CD4-positive, alpha-beta T cell treated with Interleukin-17A for 1 hour (primary cell): ENCODE results near the gene OSBPL1A.
A peak's percentile ranks its signal among the peaks of the same experiment; 100 is the strongest.
"Not testable (repeated sequence)": the region's sequence is repeated elsewhere in the genome, so short reads cannot be mapped to it uniquely, and the experiment has no call there.

ENCODE experiments used
- DNase-seq: peaks from one replicate; pipeline ENCODE4 v3.0.0-alpha.2; 2020

OSBPL1A gene

DNA sequence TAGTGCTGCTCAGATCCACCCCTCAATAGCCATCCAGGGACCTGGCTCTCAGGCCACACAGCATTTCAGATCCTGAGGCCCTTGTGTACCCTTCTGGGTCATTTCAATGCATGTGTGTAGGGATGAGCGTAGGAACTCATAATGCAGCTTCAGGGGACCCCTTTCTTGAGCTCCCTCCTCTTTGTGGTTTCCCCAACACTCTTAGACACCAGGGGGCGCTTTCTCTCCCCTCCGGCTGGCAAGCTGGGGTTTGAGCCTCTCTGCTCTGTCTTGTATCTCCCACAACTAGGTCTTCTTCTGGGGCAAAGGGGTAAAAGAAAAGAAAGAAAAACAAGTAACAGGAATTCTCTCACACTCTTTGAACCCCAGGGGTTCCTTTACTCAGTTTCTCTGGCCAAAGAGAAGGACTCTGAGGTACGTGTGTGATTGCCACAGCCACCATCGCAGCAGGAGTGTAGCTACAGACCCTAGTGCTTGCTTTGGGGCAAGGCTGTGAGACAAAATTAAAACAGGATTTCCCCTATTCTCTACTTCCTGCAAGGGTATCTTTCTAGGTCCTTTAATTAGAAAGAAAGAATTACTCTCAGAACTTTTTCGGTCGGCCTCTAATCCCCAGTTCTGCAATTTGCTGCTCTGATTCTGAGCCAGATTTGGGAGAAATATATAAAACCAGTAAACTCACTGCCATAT is 220.8 kb downstream of the OSBPL1A start:
- DNase-seq: peak; percentile 28

DNA sequence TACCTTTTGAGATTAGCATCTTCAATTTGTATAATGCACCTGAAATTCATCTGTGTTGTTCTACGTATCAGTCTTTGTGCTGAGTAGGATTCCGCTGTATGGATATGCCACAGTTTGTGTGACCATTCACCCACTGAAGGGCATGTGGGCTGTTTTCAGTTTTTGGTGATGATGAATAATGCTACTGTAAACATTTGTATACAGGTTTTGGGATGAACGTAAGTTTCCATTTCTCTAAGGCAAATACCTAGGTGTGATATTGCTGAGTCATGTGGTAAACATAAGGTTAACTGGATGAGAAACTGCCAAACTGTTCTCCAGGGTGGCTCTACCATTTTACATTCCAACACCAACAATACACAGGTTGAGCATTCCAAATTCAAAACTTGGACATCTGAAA is 223.6 kb downstream of the OSBPL1A start:
- no peak for DNase-seq

DNA sequence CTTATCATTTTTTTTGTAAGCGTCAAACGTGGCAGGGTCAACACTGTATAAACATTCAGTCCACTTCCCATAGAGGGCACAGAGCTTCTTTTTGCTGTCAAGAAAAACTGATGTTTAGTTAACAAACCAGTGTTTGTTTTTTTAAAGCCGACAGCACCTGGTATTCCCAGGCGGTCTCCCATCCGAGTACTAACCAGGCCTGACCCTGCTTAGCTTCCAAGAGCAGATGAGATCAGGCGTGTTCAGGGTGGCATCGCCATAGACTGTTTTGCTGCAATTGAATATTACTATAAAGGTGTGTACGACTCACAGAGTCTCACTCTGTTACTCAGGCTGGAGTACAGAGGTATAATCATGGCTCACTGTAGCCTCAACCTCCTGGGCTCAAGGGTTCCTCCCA is 227.3 kb downstream of the OSBPL1A start:
- DNase-seq: no peak

DNA sequence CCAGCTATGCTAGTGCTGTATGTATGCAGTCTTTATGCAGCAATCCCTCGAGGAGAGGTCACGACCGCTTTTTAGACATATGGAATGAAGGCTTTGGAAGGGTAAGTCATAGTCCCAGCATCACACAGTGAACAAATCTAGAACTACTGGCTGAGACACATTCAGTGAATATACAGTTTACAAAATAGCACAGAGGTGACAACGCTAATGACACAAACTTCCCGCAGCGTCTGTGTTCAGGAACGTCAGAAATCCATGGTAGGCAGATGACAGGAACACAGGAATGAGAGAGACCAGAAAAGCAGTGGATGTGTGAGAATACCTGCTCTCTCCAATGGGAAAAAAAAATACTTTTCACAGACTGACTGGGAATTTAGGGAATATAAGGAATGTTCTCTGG is 229.1 kb downstream of the OSBPL1A start:
- DNase-seq: no peak

DNA sequence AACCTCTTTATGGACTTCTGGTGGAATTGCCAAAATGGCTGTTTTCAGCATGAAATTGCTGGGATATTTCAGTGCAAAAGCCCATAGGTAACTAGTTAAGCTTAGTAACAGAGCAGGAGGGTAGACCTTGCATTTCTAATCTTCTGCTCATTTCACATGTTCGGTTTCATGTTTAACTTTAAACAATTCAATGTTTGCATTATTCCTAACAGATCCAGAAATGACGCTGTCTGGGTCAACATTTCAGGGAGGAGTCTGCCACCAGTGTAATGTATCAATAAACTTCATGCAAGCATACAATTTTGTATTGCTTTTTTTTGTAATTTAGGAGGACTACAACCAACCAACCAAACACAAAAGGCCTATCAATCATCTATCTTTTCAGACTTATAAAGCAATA is 236.3 kb downstream of the OSBPL1A start:
- DNase-seq: no peak

DNA sequence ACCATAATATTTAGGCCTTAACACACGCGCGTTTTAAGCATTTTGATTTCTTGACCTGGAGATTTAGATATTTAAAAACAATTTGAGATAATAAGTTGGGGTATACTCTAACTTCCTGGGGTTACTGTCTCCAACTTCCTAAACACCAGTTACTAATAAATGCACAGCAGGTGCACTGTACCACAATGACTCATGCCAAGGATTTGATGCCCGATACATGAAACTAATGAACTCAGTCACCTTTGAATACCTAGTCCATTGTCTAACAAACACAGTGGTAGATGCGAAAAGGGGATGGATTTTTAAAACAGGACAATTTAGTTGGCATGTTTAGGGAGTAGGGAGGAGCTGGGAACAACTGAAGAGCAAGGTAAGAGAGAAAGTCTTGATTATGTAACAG is 237.5 kb downstream of the OSBPL1A start:
- DNase-seq: no peak

DNA sequence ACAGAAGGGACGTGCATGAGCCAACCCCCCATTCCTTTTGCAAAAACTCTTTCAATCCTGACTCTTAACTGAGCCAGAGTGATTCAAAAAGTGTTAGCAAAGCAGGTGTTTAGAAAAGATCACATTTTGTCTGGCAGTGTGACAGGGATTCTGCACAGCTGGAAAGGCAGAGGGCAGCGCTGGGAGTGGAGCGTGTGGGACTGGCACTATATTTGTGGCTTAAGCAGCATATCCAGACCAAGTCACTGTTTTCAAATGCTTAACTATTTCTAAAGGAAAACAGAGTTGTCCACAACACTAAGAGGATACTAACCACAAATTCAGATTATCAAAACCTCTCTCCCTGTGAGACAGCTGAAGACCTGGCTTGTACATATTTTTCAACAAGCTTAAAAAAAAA is 239.8 kb downstream of the OSBPL1A start:
- DNase-seq: no peak

DNA sequence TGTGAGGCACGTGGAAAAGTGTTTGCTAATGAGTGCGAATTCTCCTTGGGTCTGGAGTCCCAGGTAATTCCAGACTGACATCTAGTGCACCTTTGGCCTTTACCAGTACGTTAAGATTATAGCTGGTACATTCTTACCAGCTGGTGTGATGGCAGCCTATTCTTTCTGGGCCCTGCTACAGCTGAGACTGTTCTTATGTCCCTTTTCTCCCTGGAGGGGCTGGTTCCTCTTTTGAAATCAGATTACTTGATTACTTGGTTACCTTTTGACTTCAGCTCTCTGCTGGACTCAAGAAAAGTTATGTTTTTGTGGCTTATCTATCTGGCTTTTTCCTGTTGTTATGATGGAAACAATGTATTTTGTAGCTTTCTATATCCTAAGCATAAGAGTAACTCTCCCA is 244.2 kb downstream of the OSBPL1A start:
- no peak for DNase-seq

DNA sequence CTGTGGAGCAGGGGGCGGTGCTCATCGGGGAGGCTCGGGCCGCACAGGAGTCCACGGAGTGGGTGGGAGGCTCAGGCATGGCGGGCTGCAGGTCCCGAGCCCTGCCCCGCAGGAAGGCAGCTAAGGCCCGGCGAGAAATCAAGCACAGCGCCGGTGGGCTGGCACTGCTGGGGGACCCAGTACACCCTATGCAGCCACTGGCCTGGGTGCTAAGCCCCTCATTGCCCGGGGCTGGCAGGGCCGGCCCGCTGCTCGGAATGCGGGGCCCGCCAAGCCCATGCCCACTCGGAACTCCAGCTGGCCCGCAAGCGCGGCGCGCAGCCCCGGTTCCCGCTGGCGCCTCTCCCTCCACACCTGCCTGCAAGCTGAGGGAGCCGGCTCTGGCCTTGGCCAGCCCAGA is 248.0 kb downstream of the OSBPL1A start:
- not testable (repeated sequence) for DNase-seq

DNA sequence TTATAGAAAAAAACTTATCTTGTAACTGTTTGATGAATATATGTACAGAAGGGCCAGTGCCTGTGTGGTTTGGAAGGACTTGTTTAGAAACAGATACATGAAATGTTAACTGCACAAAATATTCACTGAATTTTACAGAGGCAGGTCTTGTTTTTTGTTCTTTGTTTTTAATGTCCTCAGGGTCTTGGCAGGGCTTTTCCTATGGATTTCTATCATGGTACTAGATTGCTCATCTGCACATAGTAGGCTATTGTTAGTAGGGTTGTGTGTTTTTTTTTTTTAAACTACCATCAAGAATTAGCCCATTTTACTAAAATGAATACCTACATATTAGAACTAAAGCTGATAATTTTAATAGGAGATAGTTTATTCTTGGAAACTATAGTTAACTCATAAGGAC is 255.2 kb downstream of the OSBPL1A start:
- no peak for DNase-seq

DNA sequence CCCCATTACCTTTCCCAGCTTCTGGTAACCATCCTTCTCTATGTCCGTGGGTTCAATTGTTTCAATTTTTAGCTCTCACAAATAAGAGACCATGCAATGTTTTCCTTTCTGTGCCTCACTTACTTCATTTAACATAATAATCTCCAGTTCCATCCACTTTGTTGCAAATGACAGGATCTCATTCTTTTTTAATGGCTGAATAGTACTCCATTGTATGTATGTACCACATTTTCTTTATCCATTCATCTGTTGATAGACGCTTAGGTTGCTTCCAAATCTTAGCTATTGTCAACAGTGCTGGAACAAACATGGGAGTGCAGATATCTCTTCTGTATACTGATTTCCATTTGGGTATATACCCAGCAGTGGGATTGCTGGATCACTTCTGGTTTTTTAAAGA is 256.9 kb downstream of the OSBPL1A start:
- no peak for DNase-seq

DNA sequence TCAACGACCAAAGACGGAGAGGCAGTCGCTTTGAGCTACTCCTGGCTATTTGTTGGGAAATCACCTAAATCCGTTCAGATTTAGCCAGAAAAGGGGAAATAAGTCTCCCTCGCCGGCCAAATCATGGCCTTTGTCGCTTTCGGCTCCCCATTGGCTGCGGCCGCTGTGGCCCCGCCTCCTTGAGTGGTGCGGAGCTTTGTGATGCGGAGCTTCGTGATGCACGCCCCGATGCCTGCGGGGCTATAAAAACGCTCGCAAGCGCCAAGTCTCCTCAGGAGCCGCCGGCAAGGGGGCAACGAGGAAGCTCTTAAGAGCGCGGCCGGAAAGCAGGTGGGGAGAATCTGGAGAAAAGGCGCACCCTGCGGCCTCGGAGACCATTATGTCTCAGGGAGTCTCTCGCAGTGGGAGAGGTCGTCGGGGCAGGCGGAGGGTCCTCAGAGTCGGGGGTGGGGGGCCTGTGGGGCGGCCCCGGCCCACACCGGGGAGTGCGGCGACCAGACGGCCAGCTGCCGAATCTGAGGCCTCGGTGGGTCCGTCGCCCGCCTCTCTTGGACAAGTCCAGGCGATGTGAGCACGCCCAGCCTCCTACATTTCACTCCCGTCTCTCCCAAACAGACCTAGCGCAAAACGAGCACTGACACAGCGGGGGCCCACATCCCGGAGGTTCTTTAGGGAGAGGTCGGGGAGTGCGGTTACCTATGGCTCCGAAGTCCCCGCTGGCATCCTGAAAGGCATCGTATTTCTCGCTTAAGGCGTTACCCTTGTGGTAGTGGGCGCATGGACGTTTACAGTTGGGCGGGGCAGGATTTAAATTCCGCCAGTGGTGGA is 258.6 kb downstream of the OSBPL1A start, which contains the start of gene CABYR:
TSS of gene CABYR (plus strand) at position 274 of the 828 bp plus-strand sequence. CDS start 4,053 bp downstream, outside the sequence.
- peak; percentile 85 for DNase-seq

DNA sequence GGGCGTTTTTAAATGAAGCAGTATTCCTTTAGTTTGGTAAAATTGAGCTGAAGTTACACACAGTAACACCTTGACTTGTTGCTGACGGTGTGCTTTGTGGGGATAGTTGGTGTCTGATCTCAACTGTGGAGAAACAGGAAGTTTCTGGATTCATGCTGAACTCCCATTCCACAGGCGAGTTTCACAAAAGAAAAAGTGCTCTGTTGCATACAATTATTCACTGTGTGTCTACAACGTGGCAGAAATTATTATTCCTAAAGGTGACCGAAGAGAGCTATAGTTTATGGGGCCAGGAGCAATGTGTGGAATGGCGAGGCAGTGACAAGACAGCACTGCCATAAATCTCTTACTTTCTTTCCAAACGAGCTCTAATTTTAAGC is 259.2 kb downstream of the OSBPL1A start:
- no peak for DNase-seq

DNA sequence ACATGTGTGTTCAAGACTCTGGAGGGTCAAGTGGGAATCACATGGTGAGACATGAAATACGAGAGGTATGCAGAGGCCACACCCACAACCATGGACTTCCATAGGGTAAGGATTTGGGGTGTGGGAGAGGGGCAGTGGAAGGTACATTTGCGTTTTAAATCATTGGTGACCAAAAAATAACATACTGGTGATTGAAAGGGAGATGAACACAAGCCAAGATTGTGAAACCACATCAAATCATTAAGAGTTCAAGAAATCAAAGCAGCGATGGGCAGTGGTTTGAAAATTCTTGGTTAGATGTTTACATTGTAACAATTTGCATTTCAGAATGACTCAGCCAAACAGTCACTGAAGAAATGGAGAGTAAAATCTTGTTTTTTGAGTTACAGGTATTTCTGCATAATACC is 260.7 kb downstream of the OSBPL1A start:
- DNase-seq: peak; percentile 21

DNA sequence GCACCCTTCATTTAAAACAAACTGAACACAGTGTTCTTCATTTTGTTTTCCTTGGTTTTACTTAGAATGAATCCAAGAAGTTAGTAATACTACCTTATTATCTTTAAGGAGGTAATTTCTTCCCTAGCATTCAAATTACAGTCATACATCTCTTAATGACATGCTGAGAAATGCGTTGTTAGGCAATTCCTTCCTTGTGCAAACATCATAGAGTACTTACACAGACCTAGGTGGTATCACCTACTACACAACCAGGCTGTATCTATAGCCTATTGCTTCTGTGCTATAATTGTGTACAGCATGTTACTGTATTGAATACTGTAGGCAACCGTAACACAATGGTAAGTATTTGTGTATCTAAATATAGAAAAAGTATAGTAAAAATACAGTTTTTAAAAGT is 267.1 kb downstream of the OSBPL1A start:
- DNase-seq: no peak

DNA sequence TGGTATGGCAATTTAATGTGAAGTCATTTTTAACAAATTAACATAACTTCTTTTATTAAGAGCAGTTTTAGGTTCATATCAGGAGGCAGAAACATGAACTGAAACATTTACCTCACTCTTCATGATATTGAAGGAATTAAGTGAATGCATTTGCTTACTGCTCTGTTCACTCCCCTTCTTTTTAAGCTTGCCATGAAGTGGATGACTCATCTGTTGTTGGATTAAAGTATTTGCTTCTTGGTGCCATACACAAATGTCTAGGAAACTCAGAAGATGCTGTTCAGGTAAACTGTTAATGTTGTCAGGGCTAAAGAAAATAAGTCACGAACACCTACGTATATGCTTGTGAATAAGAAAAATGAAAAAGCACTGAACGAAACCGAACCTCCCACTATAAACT is 268.9 kb downstream of the OSBPL1A start:
- no peak for DNase-seq

DNA sequence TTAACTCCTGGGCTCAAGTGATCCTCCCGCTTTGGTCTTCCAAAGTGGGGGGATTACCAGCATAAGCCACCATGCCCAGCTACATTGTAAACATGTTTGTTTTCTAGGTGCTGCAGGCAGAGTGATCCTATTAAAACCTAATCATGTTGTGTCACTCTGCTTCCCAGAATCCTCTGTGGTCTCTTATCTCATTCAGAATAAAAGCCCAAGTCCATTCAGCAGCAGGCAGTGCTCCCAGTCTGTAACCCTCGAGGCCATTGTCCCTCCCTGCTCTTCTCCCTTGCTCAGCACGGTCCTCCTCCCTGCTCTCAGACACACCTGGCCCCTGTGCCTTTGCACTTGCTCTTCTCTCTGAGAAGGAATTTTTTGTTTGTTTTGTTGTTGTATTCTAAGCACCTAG is 269.9 kb downstream of the OSBPL1A start:
- DNase-seq: no peak

DNA sequence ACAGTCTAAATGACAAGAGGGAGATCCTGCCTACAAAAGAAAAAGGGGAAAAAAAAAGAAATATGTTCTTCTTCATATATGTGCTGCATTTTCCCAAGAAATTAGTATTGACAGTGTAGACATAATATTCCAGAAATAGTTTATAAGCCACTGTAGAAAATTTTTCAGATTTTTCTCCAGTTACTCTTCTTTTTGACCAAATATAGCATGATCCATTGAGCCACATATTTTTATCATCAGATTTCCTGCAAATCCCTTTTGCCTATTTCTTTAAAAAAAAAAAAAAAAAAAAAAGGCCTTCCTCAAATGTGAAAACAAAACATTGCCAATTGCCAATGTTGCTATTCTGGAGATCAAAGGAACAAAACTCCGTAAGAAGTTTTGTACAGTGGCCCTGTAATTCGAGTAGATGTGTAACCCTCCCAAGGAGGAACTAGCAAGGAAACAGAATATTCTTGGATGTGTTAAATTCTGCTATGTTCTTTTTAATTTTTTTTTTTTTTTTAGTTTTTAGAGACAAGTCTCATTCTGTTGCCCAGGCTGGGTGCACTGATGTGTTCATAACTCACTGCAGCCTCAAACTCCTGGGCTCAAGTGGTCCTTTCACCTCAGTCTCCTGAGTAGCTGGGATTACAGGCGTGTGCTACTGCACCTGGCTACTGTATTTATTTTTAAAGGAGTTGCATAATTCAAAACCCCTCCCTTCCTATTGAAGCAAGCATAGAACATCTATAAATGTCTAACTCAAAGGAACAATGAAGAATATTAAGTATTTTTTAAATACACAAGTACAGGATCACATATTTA is 271.3 kb downstream of the OSBPL1A start:
- DNase-seq: no peak

DNA sequence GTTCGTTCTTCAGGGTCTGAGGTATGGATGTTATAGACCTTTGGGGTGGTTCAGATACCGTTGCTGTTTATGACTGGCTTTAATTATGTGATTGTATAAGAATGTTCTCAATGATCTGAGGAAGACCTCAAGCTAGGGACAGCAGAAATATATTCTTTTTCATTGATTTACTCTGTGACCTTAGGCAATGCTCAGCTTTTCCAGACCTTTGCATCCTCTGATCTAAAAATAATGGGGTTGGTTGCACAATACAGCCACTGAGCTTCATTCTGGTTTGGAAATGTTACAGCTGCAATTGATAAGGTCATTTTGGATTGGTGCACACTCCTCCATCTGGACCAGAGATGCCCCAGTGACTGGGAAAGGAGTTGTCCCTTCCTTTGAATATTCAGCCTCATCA is 276.0 kb downstream of the OSBPL1A start:
- DNase-seq: no peak

DNA sequence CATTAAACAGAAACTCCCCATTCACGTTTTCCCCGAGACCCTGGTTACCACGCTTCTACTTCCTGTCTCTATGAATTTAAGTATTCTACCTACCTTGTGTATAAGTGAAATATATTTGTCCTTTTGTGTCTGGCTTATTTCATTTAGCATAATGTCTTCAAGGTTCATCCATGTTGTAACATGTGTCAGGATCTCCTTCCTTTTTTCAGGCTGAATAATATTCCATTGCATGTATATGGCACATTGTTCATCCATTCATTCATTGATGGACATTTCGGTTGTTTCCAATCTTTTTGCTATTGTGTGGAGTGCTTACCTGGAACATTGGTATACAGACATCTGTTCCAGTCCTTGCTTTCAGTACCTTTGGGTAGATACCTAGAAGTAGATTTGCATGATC is 276.9 kb downstream of the OSBPL1A start:
- DNase-seq: no peak

DNA sequence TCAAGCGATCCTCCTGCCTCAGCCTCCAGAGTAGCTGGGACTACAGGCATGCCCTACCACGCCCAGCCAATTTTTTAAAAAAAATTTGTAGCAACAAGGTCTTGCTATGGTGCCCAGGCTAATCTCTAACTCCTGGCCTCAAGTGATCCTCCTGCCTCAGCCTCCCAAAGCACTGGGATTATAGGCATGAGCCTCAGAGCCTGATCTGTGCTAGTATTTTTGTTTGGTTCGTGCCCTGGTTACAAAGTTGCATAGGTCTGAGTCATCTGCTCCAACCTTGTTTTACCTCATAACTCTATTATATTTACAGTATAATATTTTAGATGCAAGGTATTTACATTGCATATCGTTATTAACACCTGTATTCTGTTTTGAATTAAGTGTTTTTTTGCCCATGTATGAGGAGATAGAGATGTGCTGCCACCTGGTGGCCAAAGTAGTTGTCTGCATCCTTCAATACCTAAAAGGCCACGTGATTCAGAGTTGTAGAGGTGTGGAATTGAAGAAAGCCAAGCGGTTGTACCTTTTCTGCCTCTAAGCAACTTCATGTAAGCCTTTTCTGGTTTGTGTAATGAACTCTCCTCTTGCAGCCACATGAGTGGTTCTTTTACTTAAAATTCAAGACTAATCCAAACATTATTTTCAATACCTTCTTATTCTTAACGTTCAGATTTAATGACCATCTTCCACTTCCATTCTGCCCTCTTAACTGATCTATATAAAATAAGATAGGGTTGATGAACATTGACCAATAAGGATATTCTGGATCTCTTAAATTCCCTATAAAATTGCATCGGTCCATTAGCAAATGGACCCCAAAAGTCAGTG is 278.7 kb downstream of the OSBPL1A start:
- peak; percentile 84 for DNase-seq

DNA sequence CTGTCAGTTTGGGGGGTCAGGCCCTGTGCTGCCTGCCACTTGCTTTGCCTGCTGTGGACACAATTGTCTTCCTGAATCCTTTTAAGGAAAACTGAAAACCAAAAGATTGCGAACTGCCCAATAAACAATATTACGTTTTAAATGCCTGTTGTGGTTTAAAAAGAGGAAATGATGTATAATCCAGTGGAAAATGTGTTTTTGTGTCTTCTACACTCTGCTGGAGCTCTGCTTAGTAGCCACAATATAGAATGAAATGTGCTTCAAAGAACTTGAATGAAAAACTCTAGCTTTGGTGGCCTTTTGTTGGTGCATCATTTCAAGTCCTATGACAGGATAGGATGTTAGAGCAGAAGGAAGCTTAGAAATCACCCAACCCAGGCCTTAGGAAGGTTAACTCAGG is 282.0 kb downstream of the OSBPL1A start:
- no peak for DNase-seq
